Endothelial cell of umbilical vein (primary cell): ENCODE results near the gene ESRRA. TPM values are rescaled to one million over a fixed set of nuclear protein-coding genes. Genes with fewer than 3 reads are reported as not detected.

Experiments
- BruUV-seq: library from RNA; stranded (reverse); fragments of 400-500 nt; replicated peaks from 2 replicates; lab custom pipeline; 2021; lab: Mats Ljungman, UMichigan
- CTCF ChIA-PET: fragments of 300-600, 350-600 bp; sonication (Branson Sonifier 250); formaldehyde crosslinking; loops from one replicate; lab custom pipeline; 2021; ENCODE audit warnings: antibody characterized with exemption, inconsistent platforms; lab: Charles Lee
- POLR2A ChIA-PET: fragments of 300-600, 350-600 bp; sonication (Branson Sonifier 250); formaldehyde crosslinking; loops from one replicate; lab custom pipeline; 2021; ENCODE audit warnings: antibody characterized with exemption, inconsistent platforms; lab: Charles Lee
- DNase-seq: peaks from one replicate; pipeline ENCODE4 v3.0.0-alpha.2; 2011; ENCODE audit warnings: low read depth, low spot score
- FAIRE-seq: peaks from 2 replicates; lab custom pipeline; 2011; peaks lifted over from hg19 to GRCh38; lab: Jason Lieb, UNC
- H2AFZ ChIP-seq: 2 replicates; pipeline ENCODE4 v1.6.0; 2012; ENCODE audit warnings: low read depth, low read length, control low read depth, inconsistent platforms
- H3K27ac ChIP-seq: 2 replicates; pipeline ENCODE4 v1.5.1; 2011; ENCODE audit warnings: low read depth, mild to moderate bottlenecking, control low read depth, low read length, moderate library complexity; ENCODE audit not compliant: insufficient read depth
- H3K27me3 ChIP-seq, 2 experiments: 2 replicates each; pipeline versions ENCODE4 v1.6.0 to v1.6.1; 2011; ENCODE audit warnings: low read length in 2 of 2, mixed read lengths in 1 of 2; ENCODE audit not compliant: control insufficient read depth in 2 of 2, insufficient read depth in 2 of 2
- H3K36me3 ChIP-seq, 2 experiments: 2 replicates in 1 of 2; 3 replicates in 1 of 2; pipeline ENCODE4 v1.5.1; 2011; ENCODE audit warnings: low read length in 2 of 2, mild to moderate bottlenecking in 1 of 2, moderate library complexity in 1 of 2; ENCODE audit not compliant: control insufficient read depth in 2 of 2, insufficient read depth in 2 of 2; ENCODE audit errors: extremely low read depth in 1 of 2
- H3K4me1 ChIP-seq: 3 replicates; pipeline ENCODE4 v1.5.1; 2011; ENCODE audit warnings: mild to moderate bottlenecking, low read length; ENCODE audit not compliant: control insufficient read depth, insufficient read depth; ENCODE audit errors: extremely low read depth
- H3K4me2 ChIP-seq: 2 replicates; pipeline ENCODE4 v1.6.1; 2011; ENCODE audit warnings: low read length, control low read depth, mixed read lengths; ENCODE audit not compliant: insufficient read depth
- H3K4me3 ChIP-seq, 3 experiments: fragments of 200-600 bp in 1 of 3; sonication (generic), shearing (Covaris generic) in 1 of 3; replicated peaks in 1 of 3; 2 replicates each; pipeline ENCODE4 v1.5.1; 2011 to 2016; ENCODE audit warnings: control low read depth in 3 of 3, low read length in 3 of 3, mild to moderate bottlenecking in 2 of 3, inconsistent platforms in 1 of 3, low read depth in 1 of 3, moderate library complexity in 1 of 3; ENCODE audit not compliant: insufficient read depth in 1 of 3
- H3K79me2 ChIP-seq: 2 replicates; pipeline ENCODE4 v1.6.0; 2012; ENCODE audit warnings: low read length, inconsistent platforms; ENCODE audit not compliant: control insufficient read depth, insufficient read depth
- H3K9ac ChIP-seq: replicated peaks from 2 replicates; pipeline ENCODE3; 2011; ENCODE audit warnings: low read length, control low read depth; ENCODE audit not compliant: insufficient read depth; ENCODE audit errors: extremely low read depth
- H3K9me1 ChIP-seq: replicated peaks from 3 replicates; pipeline ENCODE4 v1.6.0; 2011; ENCODE audit warnings: mild to moderate bottlenecking, low read length; ENCODE audit not compliant: control insufficient read depth, insufficient read depth; ENCODE audit errors: extremely low read depth
- H3K9me3 ChIP-seq: replicated peaks from 2 replicates; pipeline ENCODE4 v1.5.1; 2012; ENCODE audit warnings: low read length, inconsistent platforms; ENCODE audit not compliant: control insufficient read depth, insufficient read depth
- H4K20me1 ChIP-seq: replicated peaks from 2 replicates; pipeline ENCODE3; 2011; ENCODE audit warnings: mild to moderate bottlenecking, low read length; ENCODE audit not compliant: control insufficient read depth, insufficient read depth; ENCODE audit errors: extremely low read depth
- EZH2 ChIP-seq: IDR thresholded peaks from 2 replicates; pipeline ENCODE4 v1.6.1; 2012; ENCODE audit warnings: borderline replicate concordance, low read depth, mild to moderate bottlenecking, moderate library complexity, low read length, inconsistent platforms; ENCODE audit not compliant: severe bottlenecking
- FOS ChIP-seq: IDR thresholded peaks from 2 replicates; pipeline ENCODE4 v1.6.1; 2011; ENCODE audit warnings: mild to moderate bottlenecking, low read length, moderate library complexity, borderline replicate concordance; ENCODE audit not compliant: insufficient read depth
- GATA2 ChIP-seq: IDR thresholded peaks from 2 replicates; pipeline ENCODE4 v1.7.0; 2011; ENCODE audit warnings: low read depth, mild to moderate bottlenecking, moderate library complexity, mixed read lengths, low read length; ENCODE audit not compliant: insufficient read length, insufficient read depth
- JUN ChIP-seq: IDR thresholded peaks from 2 replicates; pipeline ENCODE4 v1.6.1; 2011; ENCODE audit warnings: borderline replicate concordance, low read depth; ENCODE audit not compliant: insufficient read length, insufficient read depth
- MYC ChIP-seq: IDR thresholded peaks from one replicate; pipeline ENCODE4 v1.6.1; 2011; ENCODE audit warnings: mild to moderate bottlenecking, low read depth, low read length
- POLR2A ChIP-seq: IDR thresholded peaks from 2 replicates; pipeline ENCODE4 v1.6.1; 2012; ENCODE audit warnings: low read depth, mild to moderate bottlenecking, control low read depth, low read length
- POLR2AphosphoS5 ChIP-seq: IDR thresholded peaks from 2 replicates; pipeline ENCODE4 v1.6.1; 2012; ENCODE audit warnings: low read depth, mild to moderate bottlenecking, control low read depth, low read length, moderate library complexity; ENCODE audit not compliant: insufficient read depth
- dilution Hi-C: fragments of 300-500 bp; cut with MboI; formaldehyde crosslinking; loops from one replicate; pipeline ENCODE4 v1.15.0; 2019; ENCODE audit warnings: low sequenced_read_pairs; ENCODE audit not compliant: extremely low pct_ligation_motif_present
- intact Hi-C: fragments of 100-400 bp; cut with micrococcal nuclease; formaldehyde crosslinking; loops from one replicate; pipeline ENCODE4 v1.10.0; 2022
- polyA plus RNA-seq, 4 experiments: library from polyadenylated mRNA; depleted of rRNA in 3 of 4; stranded (reverse) in 3 of 4; unstranded in 1 of 4; fragments of >200 nt; gene quantifications; 2 replicates each; pipeline versions ENCODE4 v1.2.1 to v1.2.3, GENCODE V29; 2011 to 2012; ENCODE audit warnings: missing spikeins in 1 of 4
- total RNA-seq: library from RNA; stranded (reverse); gene quantifications from 2 replicates; pipeline ENCODE4 v1.2.3, GENCODE V29; 2021
- TF ChIP-seq, protein P1 (sequence below), 2 donors: IDR thresholded peaks; 1 replicate in 1 of 2; 2 replicates in 1 of 2; pipeline ENCODE4 v1.5.1; 2011; ENCODE audit warnings: low read length in 2 of 2, mild to moderate bottlenecking in 2 of 2, moderate library complexity in 2 of 2, control low read depth in 1 of 2, inconsistent platforms in 1 of 2, low read depth in 1 of 2; ENCODE audit not compliant: insufficient read depth in 1 of 2; ENCODE audit errors: extremely low read depth in 1 of 2
- TF ChIP-seq, protein P2 (sequence below): IDR thresholded peaks from 2 replicates; pipeline ENCODE4 v1.6.1; 2011; ENCODE audit not compliant: insufficient read depth, insufficient read length

Gene ESRRA
- total and polyA plus RNA-seq, 2 donors (not counting 3 experiments of a cell fraction or from before 2014, with no cell fraction given): 17.2 to 37.4 TPM

DNA sequence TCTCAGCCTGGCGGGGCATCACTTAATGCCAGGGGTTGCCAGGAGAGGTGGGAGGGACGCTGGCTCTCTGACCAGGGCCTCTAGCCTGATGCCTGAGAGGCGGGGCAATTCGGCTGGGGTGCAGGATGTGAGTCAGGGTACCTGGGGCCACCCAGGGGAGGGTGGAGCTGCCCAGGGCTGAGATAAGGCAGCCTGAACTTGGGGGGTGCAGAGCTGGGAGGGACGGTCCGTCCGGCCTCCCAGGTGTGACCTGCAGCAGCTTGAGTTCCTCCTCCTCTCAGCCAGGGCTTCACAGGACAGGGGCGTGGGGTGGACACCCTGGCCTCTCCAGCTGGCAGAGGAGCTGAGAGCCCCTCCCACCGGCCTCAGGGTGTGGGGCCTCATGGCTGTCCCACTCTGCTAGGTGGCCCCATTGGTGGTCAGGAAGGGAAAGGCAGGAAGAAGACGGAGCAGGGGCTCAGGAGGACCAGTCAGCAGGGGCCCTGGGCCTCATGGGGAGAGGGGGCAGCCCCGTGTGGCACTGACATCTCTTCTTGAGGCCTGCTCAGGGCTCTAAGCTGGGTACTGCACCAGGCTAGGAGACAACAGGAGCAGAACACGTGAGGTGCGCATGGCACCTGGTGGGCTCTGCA lies 52.7 kb downstream of the ESRRA start:
- Histone ChIP-seq H3K9me1 (no peaks in the 10 kb centered on the region), H3K36me3 (peaks cover 5 to 15% of the 10 kb centered on the region in 2 experiments), H3K27me3 (no peaks in the 10 kb centered on the region), H3K4me1 (peaks cover 22% of the 10 kb centered on the region), H3K27ac (peak overlapping the region; percentile 70), H3K9me3 (no peaks in the 10 kb centered on the region), H3K9ac (peak overlapping the region; percentile 44), H4K20me1 (no peaks in the 10 kb centered on the region), H3K4me3 (peak overlapping the region in 1 of 3 experiments; percentile 91), H2AFZ (peak overlapping the region; percentile 39), H3K4me2 (peak overlapping the region; percentile 57), H3K79me2 (peaks cover 10% of the 10 kb centered on the region)
- TF ChIP-seq, protein P1, sequence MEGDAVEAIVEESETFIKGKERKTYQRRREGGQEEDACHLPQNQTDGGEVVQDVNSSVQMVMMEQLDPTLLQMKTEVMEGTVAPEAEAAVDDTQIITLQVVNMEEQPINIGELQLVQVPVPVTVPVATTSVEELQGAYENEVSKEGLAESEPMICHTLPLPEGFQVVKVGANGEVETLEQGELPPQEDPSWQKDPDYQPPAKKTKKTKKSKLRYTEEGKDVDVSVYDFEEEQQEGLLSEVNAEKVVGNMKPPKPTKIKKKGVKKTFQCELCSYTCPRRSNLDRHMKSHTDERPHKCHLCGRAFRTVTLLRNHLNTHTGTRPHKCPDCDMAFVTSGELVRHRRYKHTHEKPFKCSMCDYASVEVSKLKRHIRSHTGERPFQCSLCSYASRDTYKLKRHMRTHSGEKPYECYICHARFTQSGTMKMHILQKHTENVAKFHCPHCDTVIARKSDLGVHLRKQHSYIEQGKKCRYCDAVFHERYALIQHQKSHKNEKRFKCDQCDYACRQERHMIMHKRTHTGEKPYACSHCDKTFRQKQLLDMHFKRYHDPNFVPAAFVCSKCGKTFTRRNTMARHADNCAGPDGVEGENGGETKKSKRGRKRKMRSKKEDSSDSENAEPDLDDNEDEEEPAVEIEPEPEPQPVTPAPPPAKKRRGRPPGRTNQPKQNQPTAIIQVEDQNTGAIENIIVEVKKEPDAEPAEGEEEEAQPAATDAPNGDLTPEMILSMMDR (IDR thresholded peaks at IDR 0.05; ENCODE audit: extremely low read depth in 1 of 2, insufficient read depth in 1 of 2, low read depth in 1 of 2, low read length in 2 of 2): no peak
- peak; percentile 25 for TF ChIP-seq FOS
- no peak for DNase-seq
- intact Hi-C loops: loop anchor here (5.0 kb wide), 1 partner anchor 116 kb away; the partner anchor contains the start of gene FKBP2
- dilution Hi-C loops: no loop called here
- ChIA-PET CTCF (interaction anchor here (1.1 to 4.5 kb wide), 4 partner anchors 14 to 91 kb away, joined by 3 to 107 read pairs (median 10); partner anchors contain the start of genes PRDX5 and TRMT112), POLR2A (no interaction called here)
- peak; percentile 28 for FAIRE-seq
- no TSS peak for BruUV-seq

DNA sequence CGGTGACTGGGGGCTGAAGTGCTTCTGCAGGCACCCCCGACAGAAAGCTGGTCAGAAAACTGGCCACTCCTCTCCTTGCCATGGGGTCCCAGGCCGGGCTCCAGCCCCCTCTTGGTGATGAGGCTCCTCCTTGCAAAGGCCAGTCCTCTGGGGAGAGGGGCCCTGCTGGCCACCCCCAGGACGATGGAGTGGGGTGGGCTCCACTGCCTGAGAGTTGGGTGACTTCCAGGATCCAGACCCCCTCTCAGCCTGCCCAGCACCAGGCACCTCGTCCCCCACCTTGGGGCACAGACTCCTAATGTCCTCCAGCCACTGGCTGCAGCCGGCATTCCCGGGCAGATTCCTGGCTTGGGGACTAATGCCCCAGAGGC lies 53.2 kb downstream of the ESRRA start:
- Histone ChIP-seq H3K36me3 (peaks cover 5 to 15% of the 10 kb centered on the region in 2 experiments), H2AFZ (peak overlapping the region; percentile 69), H3K27ac (peak overlapping the region; percentile 70), H4K20me1 (no peaks in the 10 kb centered on the region), H3K9ac (peak overlapping the region; percentile 44), H3K9me3 (no peaks in the 10 kb centered on the region), H3K79me2 (peaks cover 10% of the 10 kb centered on the region), H3K4me3 (peak overlapping the region in 2 of 3 experiments; percentile 33 to 91), H3K4me2 (peak overlapping the region; percentile 57), H3K9me1 (no peaks in the 10 kb centered on the region), H3K4me1 (peaks cover 22% of the 10 kb centered on the region), H3K27me3 (no peaks in the 10 kb centered on the region)
- FAIRE-seq: no peak
- TF ChIP-seq, protein P1 (IDR thresholded peaks at IDR 0.05; ENCODE audit: extremely low read depth in 1 of 2, insufficient read depth in 1 of 2, low read depth in 1 of 2, low read length in 2 of 2): no peak
- TF ChIP-seq GATA2: no peak
- TF ChIP-seq FOS: no peak
- TF ChIP-seq JUN: no peak
- TF ChIP-seq POLR2AphosphoS5: no peak
- TF ChIP-seq EZH2: no peak
- TF ChIP-seq MYC: no peak
- TF ChIP-seq, protein P2, sequence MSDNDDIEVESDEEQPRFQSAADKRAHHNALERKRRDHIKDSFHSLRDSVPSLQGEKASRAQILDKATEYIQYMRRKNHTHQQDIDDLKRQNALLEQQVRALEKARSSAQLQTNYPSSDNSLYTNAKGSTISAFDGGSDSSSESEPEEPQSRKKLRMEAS: no peak
- TF ChIP-seq POLR2A: no peak
- CTCF ChIA-PET: interaction anchor here (1.3 to 4.5 kb wide), 3 partner anchors 15 to 58 kb away, joined by 3 to 107 read pairs (median 16); partner anchors contain the start of genes PRDX5 and TRMT112
- POLR2A ChIA-PET: no interaction called here
- intact Hi-C loops (loop anchor here (5.0 kb wide), 1 partner anchor 116 kb away; the partner anchor contains the start of gene FKBP2), dilution Hi-C loops (no loop called here)
- DNase-seq: no peak
- no TSS peak for BruUV-seq
